Measurements from ENCODE around the gene ANKRD39. TPM values are rescaled to one million over a fixed set of nuclear protein-coding genes. Genes with fewer than 3 reads are reported as not detected.

ANKRD39 gene
- total and polyA plus RNA-seq, 9 of the 15 experiments (the other 6 are each of a cell fraction or from before 2014, with no cell fraction given): 8.2 to 33.1 (median 23.8) TPM

GRCh38 chr2:96831679-96832078 is 26.1 kb downstream of the ANKRD39 start:
- intact Hi-C loops (cut with micrococcal nuclease) (no loop called here), in situ Hi-C loops (cut with MboI) (no loop called here)
- Histone ChIP-seq H3K27ac (ENCODE audit: extremely low read depth, low read depth, low read length) (no peak overlapping the region), H2AFZ (ENCODE audit: low read depth, low read length) (no peak overlapping the region), H3K9me1 (ENCODE audit: control insufficient read depth, insufficient read depth, low read length) (no peaks in the 10 kb centered on the region), H4K20me1 (replicated peaks; ENCODE audit: control insufficient read depth, insufficient read depth, low read length) (0 out of 2 replicates have a peak, but pooled peaks cover 7% of the 10 kb centered on the region), H3K36me3 (ENCODE audit: control insufficient read depth, insufficient read depth, low read length) (peaks cover 76% of the 10 kb centered on the region), H3K27me3 (ENCODE audit: control insufficient read depth in 2 of 2, insufficient read depth in 2 of 2, low read length in 2 of 2) (no peaks in the 10 kb centered on the region), H3K9me3 (replicated peaks; ENCODE audit: control insufficient read depth, insufficient read depth, low read depth, low read length) (no peaks in the 10 kb centered on the region), H3K4me1 (replicated peaks in 1 of 2; ENCODE audit: control insufficient read depth in 2 of 2, insufficient read depth in 2 of 2, low read length in 2 of 2) (peaks cover 9 to 11% of the 10 kb centered on the region in 2 experiments; a peak in 4 of 5 replicates), H3K79me2 (ENCODE audit: control insufficient read depth, insufficient read depth, low read length) (no peaks in the 10 kb centered on the region), H3K9ac (ENCODE audit: insufficient read depth in 1 of 2, low read depth in 2 of 2, low read length in 2 of 2) (no peak overlapping the region), H3K4me3 (no peak overlapping the region), H3K4me2 (ENCODE audit: insufficient read depth, low read length) (no peak overlapping the region)
- ChIA-PET POLR2A (interaction anchor here (0.6 to 1.3 kb wide), 4 partner anchors 9 to 26 kb away, joined by 3 to 4 read pairs (median 3); partner anchors contain the start of genes ANKRD23 and ANKRD39), CTCF (ENCODE audit: low intra/inter-chr PET ratio) (interaction anchor here (0.6 kb wide), 1 partner anchor 1600 kb away, joined by 3 read pairs; no protein-coding TSS in a partner anchor)
- FAIRE-seq (no peak), DNase-seq (ENCODE audit: extremely low read depth in 1 of 4, low spot score in 3 of 4) (no peak), ATAC-seq (no peak)
- 96% methylated on average over 10 of the region's 10 CpGs for WGBS (ENCODE audit: insufficient coverage, low coverage, missing lambda C conversion rate)
- BruUV-seq (replicated peaks): no TSS peak
- TF ChIP-seq POLR2A (conservative IDR thresholded peaks at IDR 0.05) (0 out of 2 replicates have a peak, but pooled peaks have one; percentile 7), ESRRB (CRISPR knock-in tag; IDR thresholded peaks at IDR 0.05; ENCODE audit: borderline replicate concordance) (no peak), KAT7 (CRISPR knock-in tag; IDR thresholded peaks at IDR 0.05; ENCODE audit: borderline replicate concordance) (no peak), REST (IDR thresholded peaks at IDR 0.05; ENCODE audit: borderline replicate concordance) (peak; percentile 64), REST (CRISPR knock-in tag; IDR thresholded peaks at IDR 0.05; ENCODE audit: low read depth) (no peak)

All from K562 (cell line).